ENCODE data around the gene CRYBB3. TPM values are rescaled to one million over a fixed set of nuclear protein-coding genes. Genes with fewer than 3 reads are reported as not detected.
"Not testable (repeated sequence)": the region's sequence is repeated elsewhere in the genome, so short reads cannot be mapped to it uniquely, and the experiment has no call there.

CRYBB3 gene
- total RNA-seq, 2 donors from 2014 or later = 1.8 TPM; not detected in 1

- Histone ChIP-seq H3K4me3 (no peak overlapping the region), H3K36me3 (no peaks in the 10 kb centered on the region), H3K9me3 (no peaks in the 10 kb centered on the region), H3K4me1 (ENCODE audit: control insufficient read depth in 1 of 2, low read depth in 2 of 2) (no peaks in the 10 kb centered on the region), H3K27me3 (replicated peaks; ENCODE audit: insufficient read depth) (no peaks in the 10 kb centered on the region), H3K27ac (no peak overlapping the region)
- no peak for ATAC-seq (ENCODE audit: insufficient number of reproducible peaks, low FRiP score, low read depth)
- no peak for DNase-seq (ENCODE audit: low spot score)
- TF ChIP-seq, protein P1, sequence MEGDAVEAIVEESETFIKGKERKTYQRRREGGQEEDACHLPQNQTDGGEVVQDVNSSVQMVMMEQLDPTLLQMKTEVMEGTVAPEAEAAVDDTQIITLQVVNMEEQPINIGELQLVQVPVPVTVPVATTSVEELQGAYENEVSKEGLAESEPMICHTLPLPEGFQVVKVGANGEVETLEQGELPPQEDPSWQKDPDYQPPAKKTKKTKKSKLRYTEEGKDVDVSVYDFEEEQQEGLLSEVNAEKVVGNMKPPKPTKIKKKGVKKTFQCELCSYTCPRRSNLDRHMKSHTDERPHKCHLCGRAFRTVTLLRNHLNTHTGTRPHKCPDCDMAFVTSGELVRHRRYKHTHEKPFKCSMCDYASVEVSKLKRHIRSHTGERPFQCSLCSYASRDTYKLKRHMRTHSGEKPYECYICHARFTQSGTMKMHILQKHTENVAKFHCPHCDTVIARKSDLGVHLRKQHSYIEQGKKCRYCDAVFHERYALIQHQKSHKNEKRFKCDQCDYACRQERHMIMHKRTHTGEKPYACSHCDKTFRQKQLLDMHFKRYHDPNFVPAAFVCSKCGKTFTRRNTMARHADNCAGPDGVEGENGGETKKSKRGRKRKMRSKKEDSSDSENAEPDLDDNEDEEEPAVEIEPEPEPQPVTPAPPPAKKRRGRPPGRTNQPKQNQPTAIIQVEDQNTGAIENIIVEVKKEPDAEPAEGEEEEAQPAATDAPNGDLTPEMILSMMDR (IDR thresholded peaks at IDR 0.05) = no peak
Observed at GRCh38 chr22:25221790-25222189, 22.1 kb downstream of the CRYBB3 start.

GRCh38 chr22:25223269-25223850 lies 23.7 kb downstream of the CRYBB3 start:
- H3K36me3 ChIP-seq = no peaks in the 10 kb centered on the region
- H3K4me1 ChIP-seq (ENCODE audit: control insufficient read depth in 1 of 2, low read depth in 2 of 2) = no peaks in the 10 kb centered on the region
- H3K9me3 ChIP-seq = no peaks in the 10 kb centered on the region
- H3K27ac ChIP-seq = no peak overlapping the region
- DNase-seq (ENCODE audit: low spot score) (no peak), ATAC-seq (ENCODE audit: insufficient number of reproducible peaks, low FRiP score, low read depth) (no peak)
- H3K4me3 ChIP-seq = no peak overlapping the region
- no peaks in the 10 kb centered on the region for H3K27me3 ChIP-seq (replicated peaks; ENCODE audit: insufficient read depth)
- TF ChIP-seq, protein P1 (IDR thresholded peaks at IDR 0.05) = no peak

DNA sequence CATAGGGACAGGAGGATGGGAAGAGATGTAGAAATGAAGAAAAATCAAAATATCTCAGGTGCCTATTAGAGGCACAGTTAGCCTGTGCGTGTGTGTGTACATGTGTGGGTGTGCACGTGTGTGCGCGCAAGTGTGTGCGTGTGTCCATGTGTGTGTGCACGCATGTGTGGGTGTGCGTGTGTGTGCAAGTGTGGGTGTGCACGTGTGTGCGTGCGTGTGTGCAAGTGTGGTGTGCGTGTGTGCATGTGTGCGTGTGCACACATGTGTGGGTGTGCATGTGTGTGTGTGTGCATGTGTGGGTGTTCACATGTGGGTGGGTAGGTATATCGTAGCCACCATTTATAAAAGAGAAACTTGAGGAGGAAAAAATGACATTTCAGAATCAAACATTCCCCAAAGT lies 29.2 kb downstream of the CRYBB3 start:
- H3K4me1 ChIP-seq (ENCODE audit: control insufficient read depth in 1 of 2, low read depth in 2 of 2) = no peaks in the 10 kb centered on the region
- DNase-seq (ENCODE audit: low spot score) (no peak), ATAC-seq (ENCODE audit: insufficient number of reproducible peaks, low FRiP score, low read depth) (no peak)
- H3K27ac ChIP-seq = no peak overlapping the region
- H3K27me3 ChIP-seq (replicated peaks; ENCODE audit: insufficient read depth) = no peaks in the 10 kb centered on the region
- H3K36me3 ChIP-seq = no peaks in the 10 kb centered on the region
- no peaks in the 10 kb centered on the region for H3K9me3 ChIP-seq
- TF ChIP-seq, protein P1 (IDR thresholded peaks at IDR 0.05) = no peak
- no peak overlapping the region for H3K4me3 ChIP-seq

- H3K4me1 ChIP-seq (ENCODE audit: control insufficient read depth in 1 of 2, low read depth in 2 of 2); H3K27ac ChIP-seq; H3K4me3 ChIP-seq; H3K36me3 ChIP-seq; H3K27me3 ChIP-seq (replicated peaks; ENCODE audit: insufficient read depth); DNase-seq (ENCODE audit: low spot score); H3K9me3 ChIP-seq; ATAC-seq (ENCODE audit: insufficient number of reproducible peaks, low FRiP score, low read depth): not testable (repeated sequence)
Observed at GRCh38 chr22:25230760-25231159, 31.1 kb downstream of the CRYBB3 start.

DNA sequence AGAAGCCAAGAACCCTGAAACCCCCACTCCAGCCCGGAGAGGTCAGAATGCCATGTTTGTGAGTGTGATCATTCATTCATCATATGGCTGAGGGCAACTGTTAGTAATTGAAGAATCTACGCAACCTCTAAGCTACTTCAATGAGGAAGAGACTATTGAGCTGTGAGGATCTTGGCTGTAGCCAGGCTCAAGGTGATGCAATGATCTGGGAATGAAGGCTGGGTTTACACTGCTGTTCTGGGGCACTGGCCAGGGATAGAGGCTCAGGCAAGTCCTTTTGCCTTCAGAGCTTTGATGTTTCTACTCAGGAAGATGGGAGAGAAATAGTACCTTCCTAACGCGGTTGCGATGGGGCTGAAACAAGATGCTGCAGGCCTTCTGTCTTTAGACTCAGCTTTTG lies 32.6 kb downstream of the CRYBB3 start:
- H3K9me3 ChIP-seq = no peaks in the 10 kb centered on the region
- H3K27me3 ChIP-seq (replicated peaks; ENCODE audit: insufficient read depth) = no peaks in the 10 kb centered on the region
- no peak for ATAC-seq (ENCODE audit: insufficient number of reproducible peaks, low FRiP score, low read depth)

GRCh38 chr22:25233706-25234105 lies 34.0 kb downstream of the CRYBB3 start:
- not testable (repeated sequence) for H3K4me1 ChIP-seq (ENCODE audit: control insufficient read depth in 1 of 2, low read depth in 2 of 2); H3K27ac ChIP-seq; H3K9me3 ChIP-seq; H3K27me3 ChIP-seq (replicated peaks; ENCODE audit: insufficient read depth); H3K36me3 ChIP-seq; DNase-seq (ENCODE audit: low spot score); ATAC-seq (ENCODE audit: insufficient number of reproducible peaks, low FRiP score, low read depth); H3K4me3 ChIP-seq

More for the DNA sequence above, 32.6 kb downstream of the CRYBB3 start:
- no peak for DNase-seq (ENCODE audit: low spot score)
- TF ChIP-seq, protein P1 (IDR thresholded peaks at IDR 0.05) = no peak
- Histone ChIP-seq H3K27ac (no peak overlapping the region), H3K4me3 (no peak overlapping the region), H3K36me3 (no peaks in the 10 kb centered on the region), H3K4me1 (ENCODE audit: control insufficient read depth in 1 of 2, low read depth in 2 of 2) (no peaks in the 10 kb centered on the region)

Measured in thoracic aorta (tissue), 2 donors.